ENCODE measurements around the gene MSRB1. TPM values are rescaled to one million over a fixed set of nuclear protein-coding genes. Genes with fewer than 3 reads are reported as not detected.

The MSRB1 gene
- polyA plus RNA-seq, 6 donors from 2014 or later = 15.6 to 34.5 (median 18.8) TPM

GRCh38 chr16:1983544-1984346 lies 40.7 kb upstream of the MSRB1 start, which contains the start of gene GFER:
Gene GFER (plus strand): TSS chr16:1984193. CDS start chr16:1984219, 26 bp downstream.
- H3K27ac Mint-ChIP-seq = peak within 1 kb of the TSS in 4 of 6 donors; percentile 63 to 82 (median 76)
- peaks cover 12 to 32% (median 23%) of the 10 kb centered on the region in 3 donors for H3K27me3 Mint-ChIP-seq
- peaks cover 19 to 27% (median 24%) of the 10 kb centered on the region in 3 donors for H3K4me1 Mint-ChIP-seq
- no peaks in the 10 kb centered on the region for H3K36me3 Mint-ChIP-seq
- ATAC-seq (ENCODE audit: low read depth in 2 of 2) = peak; percentile 71 to 72
- H3K9me3 Mint-ChIP-seq = peaks cover 0 to 2% (median 0%) of the 10 kb centered on the region in 7 donors
- peak; percentile 72 for DNase-seq
- H3K4me3 Mint-ChIP-seq = peak within 1 kb of the TSS; percentile 74 to 90 (median 84)

DNA sequence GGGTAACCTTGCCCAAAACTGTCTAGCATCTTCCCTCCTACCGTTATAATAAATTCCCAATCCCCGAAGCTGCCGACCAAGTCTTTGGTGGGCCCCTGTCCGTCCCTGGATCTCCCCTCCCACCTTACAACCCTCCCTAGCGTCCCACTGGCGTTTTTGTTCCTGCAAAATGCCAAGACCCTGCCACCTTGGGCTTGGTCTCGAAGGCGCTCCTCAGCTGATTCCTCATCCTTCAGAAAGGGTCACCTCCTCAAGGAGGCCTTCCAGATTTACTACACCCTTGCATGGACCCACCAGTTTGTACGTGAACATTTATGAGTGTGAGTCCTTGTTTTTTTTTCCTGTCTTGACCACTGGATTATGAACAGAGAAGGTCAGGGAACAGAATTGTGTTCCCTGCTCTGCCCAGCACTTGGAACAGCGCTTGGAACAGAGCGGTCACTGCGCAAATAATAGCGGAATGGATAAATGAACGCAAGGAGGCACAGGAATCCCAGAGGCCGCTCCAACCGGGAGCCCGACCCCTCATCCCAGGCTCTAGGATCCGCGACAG lies 40.1 kb upstream of the MSRB1 start:
- Mint-ChIP-seq H3K36me3 (no peaks in the 10 kb centered on the region), H3K27me3 (peaks cover 12 to 36% (median 23%) of the 10 kb centered on the region in 3 donors), H3K9me3 (peaks cover 0 to 2% (median 0%) of the 10 kb centered on the region in 7 donors), H3K27ac (peak overlapping the region in 3 of 6 donors; percentile 50 to 70 (median 63)), H3K4me1 (peaks cover 17 to 22% (median 20%) of the 10 kb centered on the region in 3 donors), H3K4me3 (peak overlapping the region; percentile 74 to 88 (median 84))
- ATAC-seq (ENCODE audit: low read depth in 2 of 2) (no peak), DNase-seq (no peak)

GRCh38 chr16:1982013-1982433 lies 39.0 kb upstream of the MSRB1 start:
- H3K4me3 Mint-ChIP-seq = peak overlapping the region in 5 of 8 donors; percentile 4 to 88 (median 79)
- DNase-seq = no peak
- peaks cover 0 to 2% (median 0%) of the 10 kb centered on the region in 7 donors for H3K9me3 Mint-ChIP-seq
- peak overlapping the region in 2 of 6 donors; percentile 70 to 72 for H3K27ac Mint-ChIP-seq
- H3K36me3 Mint-ChIP-seq = no peaks in the 10 kb centered on the region
- no peak for ATAC-seq (ENCODE audit: low read depth in 2 of 2)
- H3K4me1 Mint-ChIP-seq = peaks cover 13 to 22% (median 20%) of the 10 kb centered on the region in 3 donors
- peaks cover 12 to 44% (median 23%) of the 10 kb centered on the region in 3 donors for H3K27me3 Mint-ChIP-seq

- Mint-ChIP-seq H3K36me3 (peaks cover 0 to 3% of the 10 kb centered on the region in 2 donors), H3K27me3 (peaks cover 12 to 44% (median 23%) of the 10 kb centered on the region in 3 donors), H3K4me1 (peaks cover 7 to 20% (median 17%) of the 10 kb centered on the region in 3 donors), H3K9me3 (peaks cover 0 to 2% (median 0%) of the 10 kb centered on the region in 7 donors), H3K4me3 (peak within 1 kb of the TSS in 6 of 8 donors; percentile 4 to 88 (median 80)), H3K27ac (peak within 1 kb of the TSS in 3 of 6 donors; percentile 24 to 72 (median 70))
- DNase-seq = no peak
- ATAC-seq (ENCODE audit: low read depth in 2 of 2) = peak in 1 of 2 donors; percentile 16
These were observed 38.4 kb upstream of the MSRB1 start, which contains the start of gene NOXO1 for GRCh38 chr16:1981398-1981836. Gene NOXO1 (minus strand): TSS chr16:1981469. CDS start chr16:1981179, 290 bp downstream.

GRCh38 chr16:1980770-1981087 lies 37.7 kb upstream of the MSRB1 start:
- ATAC-seq (ENCODE audit: low read depth in 2 of 2) = no peak
- Mint-ChIP-seq H3K9me3 (peaks cover 0 to 2% (median 0%) of the 10 kb centered on the region in 7 donors), H3K27ac (no peak overlapping the region), H3K4me1 (peaks cover 10 to 20% (median 12%) of the 10 kb centered on the region in 3 donors), H3K36me3 (peaks cover 0 to 9% of the 10 kb centered on the region in 2 donors), H3K4me3 (no peak overlapping the region), H3K27me3 (peaks cover 12 to 51% (median 30%) of the 10 kb centered on the region in 3 donors)
- no peak for DNase-seq

DNA sequence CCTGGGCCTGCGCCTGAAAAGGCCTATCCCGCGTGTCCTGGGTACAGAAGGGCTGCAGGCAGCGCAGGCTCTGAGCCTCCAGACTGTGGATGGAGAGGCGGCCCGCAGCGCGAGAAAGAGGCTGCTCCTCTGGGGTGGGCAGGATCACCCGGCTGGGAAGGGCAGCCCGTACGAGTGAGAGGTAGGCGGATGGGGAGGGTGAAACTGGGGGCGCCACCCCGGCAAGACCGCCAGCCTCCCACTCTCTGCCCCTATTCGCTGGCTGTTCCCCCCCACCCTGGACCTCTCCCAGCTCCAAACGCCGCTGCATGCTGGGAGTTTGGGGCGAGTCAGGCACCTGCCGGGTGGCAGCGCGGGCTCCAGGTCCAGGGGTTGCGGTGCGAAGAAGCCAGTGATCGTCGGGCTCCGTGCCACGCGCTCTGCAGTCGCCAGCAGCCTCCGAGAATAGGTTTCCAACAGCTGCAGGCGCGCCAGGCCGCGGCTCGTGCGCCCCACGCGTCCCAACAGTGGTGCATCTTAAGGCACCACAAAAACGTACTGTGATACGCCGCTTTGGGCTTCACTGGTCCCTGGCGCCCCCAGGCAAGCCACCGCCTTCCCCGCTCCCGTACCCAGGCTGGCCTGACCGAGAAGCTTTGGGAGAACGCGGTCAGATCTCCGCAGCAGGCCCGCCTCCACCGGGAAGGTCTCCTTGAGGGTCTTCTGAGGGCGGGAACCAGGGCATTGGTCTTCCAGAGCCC lies 37.2 kb upstream of the MSRB1 start:
- DNase-seq (no peak), ATAC-seq (ENCODE audit: low read depth in 2 of 2) (no peak)
- Mint-ChIP-seq H3K36me3 (peaks cover 0 to 10% of the 10 kb centered on the region in 2 donors), H3K27me3 (peaks cover 12 to 51% (median 30%) of the 10 kb centered on the region in 3 donors), H3K27ac (no peak overlapping the region), H3K4me3 (peak overlapping the region in 2 of 8 donors; percentile 27 to 51), H3K4me1 (peaks cover 10 to 18% (median 12%) of the 10 kb centered on the region in 3 donors), H3K9me3 (peaks cover 0 to 2% (median 0%) of the 10 kb centered on the region in 7 donors)

DNA sequence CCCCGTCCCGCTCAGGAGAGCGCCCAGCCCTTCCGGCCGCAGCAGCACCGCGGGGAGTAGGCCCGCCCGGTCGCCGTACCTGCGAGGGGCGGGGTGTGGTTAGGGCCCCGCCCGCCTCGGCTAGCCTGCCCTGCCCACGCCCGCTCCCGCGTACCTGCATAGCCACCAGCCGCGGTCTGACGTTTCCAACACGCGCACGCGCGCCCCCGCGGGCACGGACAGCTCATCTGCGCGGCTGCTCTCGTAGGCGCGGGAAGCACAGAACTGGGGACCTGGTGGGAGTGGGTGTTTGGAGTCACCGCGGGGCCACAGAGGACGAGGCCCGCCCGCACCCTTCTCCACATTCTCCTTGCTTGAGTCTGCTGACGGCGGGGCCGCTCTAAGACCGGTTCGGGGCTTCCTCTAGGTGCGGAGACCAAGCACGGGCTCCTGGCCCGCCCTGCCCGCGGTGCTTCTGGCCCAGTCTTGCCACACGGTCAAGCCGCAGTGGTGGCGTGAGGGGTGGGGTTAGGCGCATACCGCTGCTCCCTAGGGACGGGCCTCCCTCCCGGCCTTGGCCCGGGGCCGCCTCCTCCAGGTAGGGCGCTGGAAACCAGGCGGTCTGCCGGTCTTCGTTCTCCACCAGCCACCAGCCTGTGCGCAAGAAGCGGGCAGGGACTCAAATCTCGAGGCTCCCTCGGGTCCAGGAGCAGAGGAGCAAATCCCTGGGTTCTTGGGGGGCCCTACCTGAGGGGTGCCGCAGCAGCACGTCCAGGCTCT lies 36.5 kb upstream of the MSRB1 start:
- Mint-ChIP-seq H3K9me3 (peaks cover 0 to 2% (median 0%) of the 10 kb centered on the region in 7 donors), H3K27ac (no peak overlapping the region)
- no peak for ATAC-seq (ENCODE audit: low read depth in 2 of 2)

GRCh38 chr16:1978476-1979120 lies 35.6 kb upstream of the MSRB1 start:
- Mint-ChIP-seq H3K9me3 (peaks cover 0 to 2% (median 0%) of the 10 kb centered on the region in 7 donors), H3K27ac (no peak overlapping the region), H3K27me3 (peaks cover 12 to 56% (median 30%) of the 10 kb centered on the region in 3 donors), H3K4me3 (no peak overlapping the region), H3K4me1 (peaks cover 6 to 10% (median 10%) of the 10 kb centered on the region in 3 donors), H3K36me3 (peaks cover 0 to 16% of the 10 kb centered on the region in 2 donors)
- ATAC-seq (ENCODE audit: low read depth in 2 of 2) (no peak), DNase-seq (no peak)

More for the DNA sequence above, 36.5 kb upstream of the MSRB1 start:
- Mint-ChIP-seq H3K27me3 (peaks cover 12 to 55% (median 30%) of the 10 kb centered on the region in 3 donors), H3K4me1 (peaks cover 6 to 11% (median 7%) of the 10 kb centered on the region in 3 donors), H3K36me3 (peaks cover 0 to 16% of the 10 kb centered on the region in 2 donors), H3K4me3 (peak overlapping the region in 2 of 8 donors; percentile 27 to 35)
- DNase-seq = no peak

DNA sequence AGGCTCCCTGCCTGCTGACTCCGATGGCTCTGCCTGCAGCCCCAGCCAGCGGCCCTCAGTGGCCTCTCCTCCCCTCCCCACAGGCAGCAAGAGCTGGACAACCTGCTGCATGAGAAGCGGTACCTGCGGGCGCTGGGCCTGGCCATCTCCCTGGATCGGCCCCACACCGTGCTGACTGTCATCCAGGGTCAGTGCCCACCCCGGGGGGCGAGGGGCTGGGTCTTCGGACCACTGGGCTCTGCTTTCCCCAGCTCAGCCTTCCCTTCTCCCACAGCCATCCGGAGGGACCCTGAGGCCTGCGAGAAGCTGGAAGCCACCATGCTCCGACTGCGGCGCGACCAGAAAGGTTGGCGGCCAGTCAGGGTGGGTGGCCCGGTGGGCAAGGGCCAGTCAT lies 34.9 kb upstream of the MSRB1 start:
- no peak overlapping the region for H3K4me3 Mint-ChIP-seq
- peaks cover 0 to 16% of the 10 kb centered on the region in 2 donors for H3K36me3 Mint-ChIP-seq
- peaks cover 7 to 55% (median 27%) of the 10 kb centered on the region in 3 donors for H3K27me3 Mint-ChIP-seq
- H3K9me3 Mint-ChIP-seq = no peaks in the 10 kb centered on the region
- no peak overlapping the region for H3K27ac Mint-ChIP-seq
- ATAC-seq (ENCODE audit: low read depth in 2 of 2) (no peak), DNase-seq (no peak)
- H3K4me1 Mint-ChIP-seq = peaks cover 8 to 12% (median 8%) of the 10 kb centered on the region in 3 donors

DNA sequence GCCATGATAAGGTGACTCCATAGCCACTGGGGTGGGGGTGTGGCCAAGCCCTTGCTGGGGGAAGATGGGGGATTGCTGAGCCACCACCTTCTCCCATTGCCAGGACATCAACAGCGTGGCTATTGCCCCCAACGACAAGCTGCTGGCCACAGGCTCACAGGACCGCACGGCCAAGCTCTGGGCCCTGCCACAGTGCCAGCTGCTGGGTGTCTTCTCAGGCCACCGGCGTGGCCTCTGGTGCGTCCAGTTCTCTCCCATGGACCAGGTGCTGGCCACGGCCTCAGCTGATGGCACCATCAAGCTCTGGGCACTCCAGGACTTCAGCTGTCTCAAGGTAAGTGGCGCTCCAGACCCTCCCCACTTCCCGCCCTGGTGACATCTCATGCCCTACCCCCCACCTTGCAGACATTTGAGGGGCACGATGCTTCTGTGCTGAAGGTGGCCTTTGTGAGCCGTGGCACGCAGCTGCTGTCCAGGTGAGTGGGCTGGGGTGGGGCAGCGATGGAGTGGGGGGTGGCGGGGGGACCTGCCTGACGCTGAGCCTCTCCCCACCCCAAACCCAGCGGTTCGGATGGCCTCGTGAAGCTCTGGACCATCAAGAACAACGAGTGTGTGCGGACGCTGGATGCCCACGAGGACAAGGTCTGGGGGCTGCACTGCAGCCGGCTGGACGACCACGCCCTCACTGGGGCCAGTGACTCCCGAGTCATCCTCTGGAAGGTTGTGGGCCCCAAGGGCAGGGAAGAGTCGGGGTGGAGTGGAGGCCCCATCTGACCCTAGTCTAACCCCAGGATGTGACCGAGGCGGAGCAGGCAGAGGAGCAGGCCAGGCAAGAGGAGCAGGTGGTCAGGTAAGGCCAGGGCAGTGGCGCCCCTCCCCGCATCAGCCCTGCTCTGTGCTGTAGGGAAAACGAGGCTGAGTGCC lies 34.2 kb upstream of the MSRB1 start:
- no peak for DNase-seq
- H3K9me3 Mint-ChIP-seq = no peaks in the 10 kb centered on the region
- peaks cover 4 to 49% (median 20%) of the 10 kb centered on the region in 3 donors for H3K27me3 Mint-ChIP-seq
- peaks cover 8 to 15% (median 11%) of the 10 kb centered on the region in 3 donors for H3K4me1 Mint-ChIP-seq
- no peak for ATAC-seq (ENCODE audit: low read depth in 2 of 2)
- peaks cover 0 to 16% of the 10 kb centered on the region in 2 donors for H3K36me3 Mint-ChIP-seq
- H3K4me3 Mint-ChIP-seq = peak overlapping the region in 1 of 8 donors; percentile 22
- H3K27ac Mint-ChIP-seq = no peak overlapping the region

GRCh38 chr16:1976216-1976520 lies 33.2 kb upstream of the MSRB1 start:
- Mint-ChIP-seq H3K27ac (no peak overlapping the region), H3K9me3 (no peaks in the 10 kb centered on the region), H3K27me3 (peaks cover 0 to 38% (median 11%) of the 10 kb centered on the region in 3 donors), H3K36me3 (peaks cover 0 to 16% of the 10 kb centered on the region in 2 donors), H3K4me3 (peak overlapping the region in 2 of 8 donors; percentile 15 to 21), H3K4me1 (peaks cover 16 to 25% (median 16%) of the 10 kb centered on the region in 3 donors)
- no peak for ATAC-seq (ENCODE audit: low read depth in 2 of 2)
- no peak for DNase-seq
